A549 (cell line): ENCODE results near the gene C17orf75. TPM values are rescaled to one million over a fixed set of nuclear protein-coding genes. Genes with fewer than 3 reads are reported as not detected.

Experiments used
- ATAC-seq, 2 experiments: fragments of 200-7000 bp in 1 of 2; fragments of >200 bp in 1 of 2; cut with Nextera tagmentation in 1 of 2; cut with Tn5 transposase in 1 of 2; 3 replicates each; pipeline versions ENCODE4 v1.8.0 to v1.9.1; 2018 to 2020; ENCODE audit warnings: mild to moderate bottlenecking in 1 of 2, moderate library complexity in 1 of 2
- CTCF ChIA-PET: fragments of 300-600 bp; sonication (Branson Sonifier 250); formaldehyde crosslinking; extraction: SDS; loops from one replicate; lab custom pipeline; 2021; ENCODE audit warnings: antibody characterized with exemption, inconsistent platforms; lab: Yijun Ruan, JAX
- POLR2A ChIA-PET: fragments of 350-600 bp; formaldehyde crosslinking; extraction: SDS; loops from one replicate; lab custom pipeline; 2021; ENCODE audit warnings: antibody characterized with exemption, inconsistent platforms; lab: Yijun Ruan, JAX
- DNase-seq, 2 experiments: peaks; one replicate each; pipeline versions ENCODE4 v3.0.0 to v3.0.0-alpha.2; 2011 to 2016; ENCODE audit warnings: low read depth in 1 of 2, low spot score in 1 of 2
- FAIRE-seq: peaks from 2 replicates; lab custom pipeline; 2011; peaks lifted over from hg19 to GRCh38; lab: Jason Lieb, UNC
- H3K27ac ChIP-seq, 2 experiments: fragments of >200 bp; sonication (Bioruptor Twin); formaldehyde crosslinking; 3 replicates each; pipeline ENCODE4 v1.5.1; 2016 to 2017
- H3K4me1 ChIP-seq: fragments of >200 bp; sonication (Bioruptor Twin); formaldehyde crosslinking; 3 replicates; pipeline ENCODE4 v1.6.1; 2016
- H3K4me2 ChIP-seq: fragments of >200 bp; sonication (Bioruptor Twin); formaldehyde crosslinking; 3 replicates; pipeline ENCODE4 v1.6.1; 2016
- H3K4me3 ChIP-seq: fragments of >200 bp; sonication (Bioruptor Twin); formaldehyde crosslinking; 3 replicates; pipeline ENCODE4 v1.5.1; 2016
- H3K9me3 ChIP-seq: fragments of >200 bp; sonication (Bioruptor Twin); formaldehyde crosslinking; 3 replicates; pipeline ENCODE4 v1.6.1; 2016
- CBX2 ChIP-seq: fragments of 200-600 bp; sonication (generic); IDR thresholded peaks from 2 replicates; pipeline ENCODE4 v1.6.1; 2016; ENCODE audit warnings: low read depth, mild to moderate bottlenecking, borderline replicate concordance
- CBX8 ChIP-seq: fragments of 200-600 bp; sonication (generic); IDR thresholded peaks from 2 replicates; pipeline ENCODE4 v1.6.1; 2016
- CHD2 ChIP-seq: fragments of 150-350 bp; IDR thresholded peaks from 2 replicates; pipeline ENCODE4 v1.6.1; 2014; ENCODE audit warnings: low read length; ENCODE audit not compliant: partially characterized antibody
- EHF ChIP-seq: fragments of 250-450 bp; sonication (Bioruptor Pico); IDR thresholded peaks from 2 replicates; pipeline ENCODE4 v1.5.0; 2020; ENCODE audit warnings: mild to moderate bottlenecking
- EP300 ChIP-seq, 2 experiments: fragments of >200 bp; sonication (Bioruptor Twin); formaldehyde crosslinking; IDR thresholded peaks; 2 replicates in 1 of 2; 3 replicates in 1 of 2; pipeline ENCODE4 v1.6.1; 2016 to 2017
- FOSB ChIP-seq: fragments of 250-450 bp; sonication (Bioruptor Pico); IDR thresholded peaks from 2 replicates; pipeline ENCODE4 v1.5.0; 2020; ENCODE audit warnings: mild to moderate bottlenecking, moderate library complexity
- FOXS1 ChIP-seq: fragments of 250-450 bp; sonication (Bioruptor Pico); IDR thresholded peaks from 2 replicates; pipeline ENCODE4 v1.5.0; 2020; ENCODE audit warnings: mild to moderate bottlenecking, moderate library complexity
- HEYL ChIP-seq: fragments of 250-450 bp; sonication (Bioruptor Pico); IDR thresholded peaks from 2 replicates; pipeline ENCODE4 v1.8.0; 2021; ENCODE audit warnings: mild to moderate bottlenecking, moderate library complexity
- HOXA7 ChIP-seq: fragments of 250-450 bp; sonication (Bioruptor Pico); IDR thresholded peaks from 2 replicates; pipeline ENCODE4 v1.5.0; 2020; ENCODE audit warnings: mild to moderate bottlenecking, moderate library complexity
- HOXB13 ChIP-seq: fragments of 250-450 bp; sonication (Bioruptor Pico); IDR thresholded peaks from 2 replicates; pipeline ENCODE4 v1.5.0; 2020; ENCODE audit warnings: low read depth, mild to moderate bottlenecking, moderate library complexity
- KDM5A ChIP-seq: fragments of 200-600 bp; sonication (generic); IDR thresholded peaks from 2 replicates; pipeline ENCODE4 v1.6.1; 2016; ENCODE audit warnings: antibody characterized with exemption, mild to moderate bottlenecking
- MYC ChIP-seq: IDR thresholded peaks from 2 replicates; pipeline ENCODE4 v1.6.1; 2012; ENCODE audit warnings: mild to moderate bottlenecking, inconsistent platforms, low read length, improper control_type of control experiment, borderline replicate concordance
- NFE2L2 ChIP-seq: fragments of 150-350 bp; conservative IDR thresholded peaks from 2 replicates; pipeline ENCODE4 v1.6.1; 2014; ENCODE audit warnings: low read length
- NPAS2 ChIP-seq: fragments of 250-450 bp; sonication (Bioruptor Pico); IDR thresholded peaks from 2 replicates; pipeline ENCODE4 v1.8.0; 2022; ENCODE audit warnings: mild to moderate bottlenecking, moderate library complexity, borderline replicate concordance
- PHF8 ChIP-seq: fragments of 200-600 bp; sonication (generic); IDR thresholded peaks from 2 replicates; pipeline ENCODE4 v1.6.1; 2016; ENCODE audit warnings: low read depth, mild to moderate bottlenecking, antibody characterized with exemption, moderate library complexity, borderline replicate concordance
- RAD21 ChIP-seq, 2 experiments: fragments of >200 bp in 1 of 2; sonication (Bioruptor Twin) in 1 of 2; formaldehyde crosslinking in 1 of 2; IDR thresholded peaks in 1 of 2; conservative IDR thresholded peaks in 1 of 2; 2 replicates in 1 of 2; 3 replicates in 1 of 2; pipeline ENCODE4 v1.6.1; 2012 to 2018; ENCODE audit warnings: inconsistent platforms in 1 of 2
- RARB ChIP-seq: fragments of 250-450 bp; sonication (Bioruptor Pico); IDR thresholded peaks from 2 replicates; pipeline ENCODE4 v1.8.0; 2021; ENCODE audit warnings: mild to moderate bottlenecking, moderate library complexity
- ZC3H11A ChIP-seq: fragments of 450-650 bp; IDR thresholded peaks from 2 replicates; pipeline ENCODE4 v1.6.1; 2014; ENCODE audit warnings: antibody characterized with exemption, mild to moderate bottlenecking
- ZSCAN20 ChIP-seq: fragments of 250-450 bp; sonication (Bioruptor Pico); IDR thresholded peaks from 2 replicates; pipeline ENCODE4 v1.8.0; 2022; ENCODE audit warnings: mild to moderate bottlenecking, moderate library complexity
- WGBS: methylation state at CpG from one replicate; pipeline ENCODE4 v1.1.6; 2017; ENCODE audit errors: missing lambda C conversion rate; 5-methylcytosine and 5-hydroxymethylcytosine counted together
- polyA plus RNA-seq, 4 experiments: library from polyadenylated mRNA; depleted of rRNA in 3 of 4; stranded (reverse); fragments of >200 nt; fragmentation: RNase III in 1 of 4; extraction: RNeasy Plus Mini Kit Qiagen cat#74134 plus additional on column Dnase treatment in 1 of 4; gene quantifications; 2 replicates in 3 of 4; 3 replicates in 1 of 4; pipeline ENCODE4 v1.2.3, GENCODE V29; 2011 to 2017
- TF ChIP-seq, protein P1 (sequence below): IDR thresholded peaks from 2 replicates; pipeline ENCODE4 v1.6.1; 2012; ENCODE audit warnings: low read depth, borderline replicate concordance
- TF ChIP-seq, protein P2 (sequence below): fragments of 250-450 bp; sonication (Bioruptor Pico); IDR thresholded peaks from 2 replicates; pipeline ENCODE4 v1.5.0; 2021; ENCODE audit warnings: mild to moderate bottlenecking, moderate library complexity, borderline replicate concordance
- TF ChIP-seq, protein P3 (sequence below): IDR thresholded peaks from 2 replicates; pipeline ENCODE4 v1.6.1; 2012
- TF ChIP-seq, protein P4 (sequence below): fragments of >200 bp; sonication (Bioruptor Twin); formaldehyde crosslinking; IDR thresholded peaks from 3 replicates; pipeline ENCODE4 v1.5.1; 2016

The C17orf75 gene
- polyA plus RNA-seq, 2 of the 4 experiments (the other 2 are of a cell fraction) = 36.3 to 49.6 TPM

DNA sequence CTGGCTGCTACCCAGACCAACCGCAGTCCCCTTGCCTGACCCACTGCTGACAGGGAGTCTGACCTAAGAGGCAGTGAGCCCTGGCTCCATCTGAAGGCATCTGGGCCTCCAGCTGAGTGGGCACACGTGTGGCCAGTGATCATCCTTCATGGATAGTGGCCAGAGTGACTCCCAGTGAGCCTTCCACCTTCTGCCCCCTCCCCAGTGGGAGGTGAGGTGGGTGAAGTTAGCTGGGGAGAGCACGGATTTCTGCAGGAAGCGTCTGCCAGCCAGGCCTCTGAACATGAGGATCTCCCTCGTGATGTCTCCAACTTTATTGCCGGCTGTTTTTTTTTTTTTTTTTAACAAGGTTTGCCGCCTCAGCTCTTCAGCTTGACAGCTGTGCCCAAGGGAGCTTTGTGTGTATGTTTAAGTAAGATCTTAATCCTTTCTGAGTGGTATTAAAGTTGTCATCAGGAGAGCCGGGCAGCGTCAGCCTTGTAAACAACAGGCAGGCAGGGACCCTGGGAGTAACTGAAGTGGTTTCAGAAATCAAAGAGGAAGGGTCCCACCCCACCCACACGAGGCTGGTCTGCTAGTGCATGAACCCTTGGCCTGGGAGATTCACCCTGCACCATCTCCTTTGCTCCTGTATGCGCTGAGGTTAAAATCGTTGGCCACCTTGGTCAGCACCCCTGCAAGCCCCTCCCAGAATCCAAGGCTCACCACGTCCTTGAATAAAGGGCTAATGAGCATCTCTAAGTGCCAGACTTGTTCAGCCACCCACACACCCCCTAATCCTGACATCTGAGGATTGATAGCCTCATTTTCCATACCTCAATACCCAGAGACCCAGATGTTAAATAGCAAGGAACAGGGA, 43.0 kb downstream of the C17orf75 start:
- Histone ChIP-seq H3K4me2 (no peak overlapping the region), H3K4me1 (no peaks in the 10 kb centered on the region), H3K4me3 (no peak overlapping the region), H3K9me3 (no peaks in the 10 kb centered on the region), H3K27ac (no peak overlapping the region)
- POLR2A ChIA-PET = interaction anchor here (0.6 kb wide), 1 partner anchor 230 kb away, joined by 3 read pairs; no protein-coding TSS in a partner anchor
- TF ChIP-seq EHF (CRISPR knock-in tag) (no peak), HOXA7 (CRISPR knock-in tag) (no peak), ZC3H11A (no peak), FOSB (CRISPR knock-in tag) (no peak), PHF8 (no peak), CBX2 (no peak), NPAS2 (CRISPR knock-in tag) (no peak), RARB (CRISPR knock-in tag) (no peak), MYC (no peak), ZSCAN20 (CRISPR knock-in tag) (no peak), NFE2L2 (no peak), CBX8 (no peak), EP300 (IDR thresholded peaks at IDR 0.05) (no peak)
- TF ChIP-seq, protein P1, sequence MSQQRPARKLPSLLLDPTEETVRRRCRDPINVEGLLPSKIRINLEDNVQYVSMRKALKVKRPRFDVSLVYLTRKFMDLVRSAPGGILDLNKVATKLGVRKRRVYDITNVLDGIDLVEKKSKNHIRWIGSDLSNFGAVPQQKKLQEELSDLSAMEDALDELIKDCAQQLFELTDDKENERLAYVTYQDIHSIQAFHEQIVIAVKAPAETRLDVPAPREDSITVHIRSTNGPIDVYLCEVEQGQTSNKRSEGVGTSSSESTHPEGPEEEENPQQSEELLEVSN = no peak
- DNase-seq (no peak), FAIRE-seq (no peak), ATAC-seq (peak; percentile 25 to 32; a peak in 4 of 6 replicates)
- WGBS = 65% methylated on average over 13 of the region's 13 CpGs
- CTCF ChIA-PET = interaction anchor here (0.5 to 5.8 kb wide), 9 partner anchors 17 to 102 kb away, joined by 3 to 31 read pairs (median 3); no protein-coding TSS in a partner anchor

DNA sequence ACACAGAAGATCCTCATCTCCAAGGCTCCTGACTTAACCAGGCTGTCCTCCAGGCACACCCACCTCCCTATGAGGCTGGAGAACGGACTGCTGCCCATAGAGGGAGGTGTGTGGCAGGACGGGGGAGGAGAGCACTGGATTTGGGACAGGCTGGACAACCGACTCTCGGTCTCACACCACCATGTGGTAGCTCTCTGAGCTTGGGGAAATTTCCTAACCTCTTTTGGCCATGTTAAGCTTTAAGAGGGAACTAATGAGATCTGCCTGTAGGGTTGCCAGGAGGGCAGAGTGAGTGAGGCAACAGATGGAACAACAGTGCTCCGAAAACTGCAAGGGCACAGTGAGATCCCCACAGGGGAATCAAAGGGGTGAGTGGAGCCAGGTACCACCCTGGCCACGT, 43.7 kb downstream of the C17orf75 start:
- DNase-seq (peak in 1 of 2 experiments; percentile 23), ATAC-seq (peak; percentile 49 to 70; a peak in 5 of 6 replicates)
- no peak overlapping the region for H3K4me2 ChIP-seq
- 80% methylated on average over 6 of the region's 6 CpGs for WGBS
- CTCF ChIA-PET = interaction anchor here (0.5 to 5.8 kb wide), 8 partner anchors 17 to 103 kb away, joined by 3 to 31 read pairs (median 4); no protein-coding TSS in a partner anchor
- TF ChIP-seq MYC (no peak), HOXB13 (no peak), RAD21 (conservative IDR thresholded peaks at IDR 0.05 in 1 of 2, IDR thresholded peaks at IDR 0.05 in 1 of 2) (no peak), FOSB (CRISPR knock-in tag) (no peak), CHD2 (no peak), FOXS1 (no peak), KDM5A (no peak), HEYL (CRISPR knock-in tag) (no peak), EP300 (IDR thresholded peaks at IDR 0.05) (no peak), ZSCAN20 (CRISPR knock-in tag) (no peak), NFE2L2 (no peak)
- TF ChIP-seq, protein P2, sequence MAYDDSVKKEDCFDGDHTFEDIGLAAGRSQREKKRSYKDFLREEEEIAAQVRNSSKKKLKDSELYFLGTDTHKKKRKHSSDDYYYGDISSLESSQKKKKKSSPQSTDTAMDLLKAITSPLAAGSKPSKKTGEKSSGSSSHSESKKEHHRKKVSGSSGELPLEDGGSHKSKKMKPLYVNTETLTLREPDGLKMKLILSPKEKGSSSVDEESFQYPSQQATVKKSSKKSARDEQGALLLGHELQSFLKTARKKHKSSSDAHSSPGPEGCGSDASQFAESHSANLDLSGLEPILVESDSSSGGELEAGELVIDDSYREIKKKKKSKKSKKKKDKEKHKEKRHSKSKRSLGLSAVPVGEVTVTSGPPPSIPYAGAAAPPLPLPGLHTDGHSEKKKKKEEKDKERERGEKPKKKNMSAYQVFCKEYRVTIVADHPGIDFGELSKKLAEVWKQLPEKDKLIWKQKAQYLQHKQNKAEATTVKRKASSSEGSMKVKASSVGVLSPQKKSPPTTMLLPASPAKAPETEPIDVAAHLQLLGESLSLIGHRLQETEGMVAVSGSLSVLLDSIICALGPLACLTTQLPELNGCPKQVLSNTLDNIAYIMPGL (CRISPR knock-in tag) = no peak
- TF ChIP-seq, protein P3, sequence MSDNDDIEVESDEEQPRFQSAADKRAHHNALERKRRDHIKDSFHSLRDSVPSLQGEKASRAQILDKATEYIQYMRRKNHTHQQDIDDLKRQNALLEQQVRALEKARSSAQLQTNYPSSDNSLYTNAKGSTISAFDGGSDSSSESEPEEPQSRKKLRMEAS = no peak
- TF ChIP-seq, protein P1 = no peak
- TF ChIP-seq, protein P4, sequence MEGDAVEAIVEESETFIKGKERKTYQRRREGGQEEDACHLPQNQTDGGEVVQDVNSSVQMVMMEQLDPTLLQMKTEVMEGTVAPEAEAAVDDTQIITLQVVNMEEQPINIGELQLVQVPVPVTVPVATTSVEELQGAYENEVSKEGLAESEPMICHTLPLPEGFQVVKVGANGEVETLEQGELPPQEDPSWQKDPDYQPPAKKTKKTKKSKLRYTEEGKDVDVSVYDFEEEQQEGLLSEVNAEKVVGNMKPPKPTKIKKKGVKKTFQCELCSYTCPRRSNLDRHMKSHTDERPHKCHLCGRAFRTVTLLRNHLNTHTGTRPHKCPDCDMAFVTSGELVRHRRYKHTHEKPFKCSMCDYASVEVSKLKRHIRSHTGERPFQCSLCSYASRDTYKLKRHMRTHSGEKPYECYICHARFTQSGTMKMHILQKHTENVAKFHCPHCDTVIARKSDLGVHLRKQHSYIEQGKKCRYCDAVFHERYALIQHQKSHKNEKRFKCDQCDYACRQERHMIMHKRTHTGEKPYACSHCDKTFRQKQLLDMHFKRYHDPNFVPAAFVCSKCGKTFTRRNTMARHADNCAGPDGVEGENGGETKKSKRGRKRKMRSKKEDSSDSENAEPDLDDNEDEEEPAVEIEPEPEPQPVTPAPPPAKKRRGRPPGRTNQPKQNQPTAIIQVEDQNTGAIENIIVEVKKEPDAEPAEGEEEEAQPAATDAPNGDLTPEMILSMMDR = no peak
- TF ChIP-seq, all 56 proteins: peak for 0
- no peaks in the 10 kb centered on the region for H3K9me3 ChIP-seq
- POLR2A ChIA-PET = no interaction called here
- H3K4me3 ChIP-seq = no peak overlapping the region
- no peak overlapping the region for H3K27ac ChIP-seq
- H3K4me1 ChIP-seq = no peaks in the 10 kb centered on the region
- no peak for FAIRE-seq
